ENCODE measurements around the gene PROX1. TPM values are rescaled to one million over a fixed set of nuclear protein-coding genes. Genes with fewer than 3 reads are reported as not detected.

Gene PROX1, protein sequence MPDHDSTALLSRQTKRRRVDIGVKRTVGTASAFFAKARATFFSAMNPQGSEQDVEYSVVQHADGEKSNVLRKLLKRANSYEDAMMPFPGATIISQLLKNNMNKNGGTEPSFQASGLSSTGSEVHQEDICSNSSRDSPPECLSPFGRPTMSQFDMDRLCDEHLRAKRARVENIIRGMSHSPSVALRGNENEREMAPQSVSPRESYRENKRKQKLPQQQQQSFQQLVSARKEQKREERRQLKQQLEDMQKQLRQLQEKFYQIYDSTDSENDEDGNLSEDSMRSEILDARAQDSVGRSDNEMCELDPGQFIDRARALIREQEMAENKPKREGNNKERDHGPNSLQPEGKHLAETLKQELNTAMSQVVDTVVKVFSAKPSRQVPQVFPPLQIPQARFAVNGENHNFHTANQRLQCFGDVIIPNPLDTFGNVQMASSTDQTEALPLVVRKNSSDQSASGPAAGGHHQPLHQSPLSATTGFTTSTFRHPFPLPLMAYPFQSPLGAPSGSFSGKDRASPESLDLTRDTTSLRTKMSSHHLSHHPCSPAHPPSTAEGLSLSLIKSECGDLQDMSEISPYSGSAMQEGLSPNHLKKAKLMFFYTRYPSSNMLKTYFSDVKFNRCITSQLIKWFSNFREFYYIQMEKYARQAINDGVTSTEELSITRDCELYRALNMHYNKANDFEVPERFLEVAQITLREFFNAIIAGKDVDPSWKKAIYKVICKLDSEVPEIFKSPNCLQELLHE
- 56.4 and 112 TPM in 2 replicates for total RNA-seq

DNA sequence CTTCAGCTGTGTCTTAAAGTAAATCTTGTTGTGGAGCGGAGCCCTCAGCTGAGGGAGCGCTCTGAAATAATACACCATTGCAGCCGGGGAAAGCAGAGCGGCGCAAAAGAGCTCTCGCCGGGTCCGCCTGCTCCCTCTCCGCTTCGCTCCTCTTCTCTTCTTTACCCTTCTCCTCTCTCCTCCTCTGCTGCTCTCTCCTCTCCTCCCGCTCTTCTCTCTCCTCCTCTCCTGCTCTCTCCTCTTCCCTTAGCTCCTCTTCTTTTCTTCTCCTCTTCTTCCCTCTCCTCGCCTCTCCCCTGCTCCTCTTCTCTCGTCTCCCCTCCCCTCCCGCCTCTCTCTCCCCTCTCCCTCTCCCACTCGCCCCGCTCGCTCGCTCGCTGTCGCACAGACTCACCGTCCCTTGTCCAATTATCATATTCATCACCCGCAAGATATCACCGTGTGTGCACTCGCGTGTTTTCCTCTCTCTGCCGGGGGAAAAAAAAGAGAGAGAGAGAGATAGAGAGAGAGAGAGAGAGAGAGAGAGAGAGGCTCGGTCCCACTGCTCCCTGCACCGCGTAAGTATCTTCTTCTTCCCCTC is at the start of gene PROX1:
TSS of gene PROX1 (plus strand) at position 47 of the 580 bp plus-strand sequence. CDS start 8,563 bp downstream, outside the sequence.
- no peak for DNase-seq (ENCODE audit: low read depth in 2 of 2)

DNA sequence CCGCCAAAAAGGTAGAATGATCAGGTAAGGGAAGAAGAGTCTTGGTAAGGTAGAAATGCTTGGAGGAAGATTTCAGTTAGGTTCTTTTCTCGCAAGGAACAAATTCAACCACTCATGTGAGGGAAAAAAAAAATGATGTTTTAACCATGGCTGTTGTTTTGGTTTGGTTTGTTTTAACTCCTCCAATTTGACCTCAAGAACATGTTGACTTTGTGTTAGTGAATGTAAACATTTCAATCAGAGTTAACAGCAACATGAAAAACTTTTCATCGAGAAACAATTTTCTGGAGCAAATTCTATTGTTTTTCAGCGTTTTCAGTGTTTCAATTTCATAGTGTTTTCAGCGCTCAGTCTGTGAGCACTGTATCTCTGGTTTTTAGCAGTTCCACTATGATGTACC is 49.0 kb upstream of the PROX1 start:
- no peak for DNase-seq (ENCODE audit: low read depth in 2 of 2)

DNA sequence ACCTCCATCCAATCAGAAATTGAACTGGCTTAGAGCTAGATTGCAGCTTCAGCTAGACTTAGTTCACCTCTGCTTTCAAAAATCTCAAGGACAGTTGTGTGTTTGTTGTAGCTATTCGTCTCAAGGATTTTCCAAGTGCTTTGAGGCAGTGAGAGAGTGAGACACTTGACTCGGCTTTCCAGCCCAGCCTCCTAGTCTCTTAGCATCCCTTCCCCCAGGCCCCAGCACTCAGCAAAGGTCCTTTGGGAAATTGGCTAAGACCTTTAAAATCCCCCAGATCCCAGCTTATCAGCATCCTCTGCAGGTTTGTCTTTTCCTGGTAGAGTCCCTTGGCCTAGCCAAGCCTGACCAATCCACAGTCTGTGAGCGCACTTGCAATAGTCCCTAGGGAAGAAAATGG is 47.9 kb upstream of the PROX1 start:
- no peak for DNase-seq (ENCODE audit: low read depth in 2 of 2)

DNA sequence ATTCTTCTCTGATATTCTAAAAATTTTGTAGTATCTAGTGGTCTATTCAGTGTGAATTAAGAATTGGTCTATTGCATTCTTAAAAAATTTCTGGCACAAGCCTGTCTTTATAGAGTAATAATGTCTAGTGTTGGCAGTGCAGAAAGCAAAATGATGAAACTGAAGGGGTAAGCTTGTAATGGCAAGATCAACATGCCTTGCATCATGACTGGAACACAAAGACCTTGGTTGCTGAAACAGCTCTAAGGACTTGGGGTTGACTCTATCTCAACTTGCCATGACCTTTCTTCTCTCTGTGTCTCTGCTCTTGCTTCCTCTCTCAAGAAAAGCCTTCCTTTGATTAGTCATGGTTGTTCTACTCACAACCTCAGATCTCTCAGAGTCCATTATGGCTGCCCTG is 46.8 kb upstream of the PROX1 start:
- DNase-seq (ENCODE audit: low read depth in 2 of 2), result no peak

DNA sequence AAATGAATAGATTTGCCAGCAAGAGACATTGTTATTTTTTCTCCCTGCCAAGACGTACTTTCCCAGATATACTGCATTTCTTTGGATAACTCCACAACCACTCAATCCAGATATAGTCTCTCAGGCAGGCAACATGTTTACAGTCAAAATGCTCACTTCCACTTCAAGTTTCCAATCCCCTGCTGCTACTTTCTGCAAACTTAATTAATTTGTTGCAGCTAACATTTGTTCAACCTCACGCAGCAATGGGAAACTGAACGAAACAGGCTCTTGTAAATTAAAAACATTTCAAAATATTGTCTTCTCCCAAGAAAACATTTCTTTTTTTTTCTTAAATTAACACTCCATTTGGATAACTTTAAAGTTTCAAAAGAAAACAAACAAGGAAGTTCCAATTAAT is 45.7 kb upstream of the PROX1 start:
- DNase-seq (ENCODE audit: low read depth in 2 of 2), result no peak

DNA sequence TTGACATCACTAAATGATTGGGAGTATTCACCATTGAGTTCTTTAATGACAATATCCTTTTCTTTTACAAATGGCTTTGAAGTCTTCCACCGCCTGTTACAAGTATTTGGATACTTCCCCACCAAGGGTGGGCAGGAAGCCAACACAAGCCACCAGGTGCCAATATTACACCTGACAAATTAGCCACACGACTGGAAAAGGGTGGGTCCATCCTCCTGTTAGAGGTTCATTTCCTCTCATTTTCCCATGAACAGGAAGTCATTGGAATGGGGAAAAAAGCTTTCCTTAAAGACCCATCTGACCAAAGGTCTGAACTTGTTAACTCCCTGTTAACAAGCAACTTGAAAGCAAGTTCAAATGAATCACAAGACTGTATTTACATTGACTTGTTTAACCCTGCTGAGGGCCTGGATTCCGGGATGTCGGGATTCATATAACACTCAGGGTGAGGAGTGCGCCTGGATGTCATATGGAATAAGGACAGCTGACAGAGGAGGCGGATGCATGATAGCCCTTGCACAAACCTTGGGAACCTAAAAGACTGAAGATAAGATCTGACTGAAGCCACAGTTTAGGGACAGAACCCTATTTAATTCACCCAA is 40.5 kb upstream of the PROX1 start:
- no peak for DNase-seq (ENCODE audit: low read depth in 2 of 2)

DNA sequence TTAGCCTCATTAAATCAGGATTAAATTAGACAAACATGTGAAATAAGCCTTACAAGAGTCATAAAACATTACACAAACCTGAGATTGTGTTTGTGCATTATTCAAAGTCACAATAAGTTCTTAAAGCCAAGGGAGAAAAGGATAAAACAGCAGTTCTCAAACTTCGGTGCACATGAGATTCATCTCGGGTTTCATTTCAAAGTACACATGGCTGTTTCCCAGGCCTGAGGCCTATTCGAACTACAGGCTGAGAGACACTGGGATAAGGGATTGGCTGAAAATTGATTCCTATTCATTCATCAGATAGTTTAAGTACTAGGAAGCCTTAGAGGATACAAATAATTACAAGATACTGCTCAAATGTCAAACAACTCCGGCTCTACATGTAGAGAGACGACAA is 35.9 kb upstream of the PROX1 start:
- DNase-seq (ENCODE audit: low read depth in 2 of 2), result no peak

DNA sequence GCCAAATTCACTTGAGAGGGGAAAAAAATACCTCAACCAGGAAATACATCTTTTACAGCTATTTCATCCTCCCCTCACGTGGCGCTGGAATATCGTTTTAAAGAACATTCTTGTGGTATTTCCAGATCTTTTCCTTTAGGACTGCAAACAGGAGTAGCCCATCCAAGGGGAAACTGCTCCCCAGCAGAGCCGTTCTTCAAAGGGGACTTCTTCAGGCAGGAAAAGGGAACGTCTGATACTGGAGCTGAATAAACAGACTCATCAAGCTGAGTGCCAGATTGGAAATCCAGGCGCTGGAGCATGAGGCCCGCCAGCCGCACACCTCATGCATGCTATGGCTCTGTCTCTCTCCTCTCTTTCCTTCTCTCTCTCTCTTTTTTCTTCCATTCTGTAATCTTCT is 34.0 kb upstream of the PROX1 start:
- peak; percentile 40 to 48 for DNase-seq (ENCODE audit: low read depth in 2 of 2)

DNA sequence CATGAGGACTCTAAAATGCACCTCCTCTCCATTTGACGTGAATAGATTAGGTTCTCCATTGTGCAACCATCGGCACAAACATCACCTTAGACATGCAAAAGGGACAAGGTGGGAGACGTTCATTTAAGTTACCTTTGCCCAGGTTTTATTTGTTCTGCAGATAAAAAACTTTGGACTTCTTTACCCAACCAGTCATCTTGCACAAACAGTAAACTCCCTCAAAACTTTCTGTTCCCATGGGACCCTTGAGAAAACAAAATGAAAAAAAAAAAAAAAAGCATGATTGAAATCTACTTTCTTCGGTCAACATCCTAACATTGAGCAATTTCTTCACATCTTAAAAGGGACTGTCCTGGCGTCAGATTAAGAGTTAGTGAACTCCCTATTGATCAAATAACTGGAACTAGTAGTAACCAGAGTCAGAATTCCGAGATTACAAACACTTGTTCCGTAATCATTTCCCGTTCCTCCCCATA is 31.4 kb upstream of the PROX1 start:
- DNase-seq (ENCODE audit: low read depth in 2 of 2), result no peak

DNA sequence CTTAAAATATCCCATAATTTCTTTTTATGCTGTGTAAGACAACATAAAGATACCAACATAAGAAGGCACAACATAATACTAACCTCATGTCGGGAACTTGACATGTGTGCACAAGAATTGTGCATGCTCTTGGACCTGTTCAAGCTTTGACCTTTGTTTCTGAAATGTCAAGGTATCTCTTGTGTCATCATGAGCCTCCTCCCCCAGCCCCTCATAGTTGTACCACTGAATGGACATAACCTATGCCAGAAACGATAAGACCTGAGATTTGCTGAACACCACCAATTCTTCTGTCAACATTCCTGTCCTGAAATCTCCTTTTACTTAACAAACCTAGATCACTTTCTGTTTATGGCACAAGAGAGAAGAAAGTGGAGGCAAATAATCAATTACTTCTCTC is 29.4 kb upstream of the PROX1 start:
- DNase-seq (ENCODE audit: low read depth in 2 of 2), result no peak

DNA sequence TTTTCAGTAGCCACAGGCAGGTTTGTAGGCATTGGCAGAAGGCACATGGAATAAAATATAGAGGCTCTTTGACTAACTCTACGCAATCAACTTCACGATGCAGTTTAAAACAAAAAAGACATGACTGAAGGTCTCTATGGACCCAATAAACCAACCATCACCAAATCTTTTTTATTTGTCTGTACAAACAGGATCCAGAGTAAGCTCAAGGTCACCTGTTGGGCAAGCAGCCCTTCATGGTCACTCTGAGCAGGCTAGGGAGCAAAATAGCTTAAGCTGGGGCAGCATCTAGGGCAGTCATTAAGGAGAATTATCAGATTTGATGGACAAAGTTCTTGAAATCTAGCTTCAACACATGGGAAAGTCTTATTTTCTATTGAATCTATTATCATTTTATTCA is 26.8 kb upstream of the PROX1 start:
- no peak for DNase-seq (ENCODE audit: low read depth in 2 of 2)

DNA sequence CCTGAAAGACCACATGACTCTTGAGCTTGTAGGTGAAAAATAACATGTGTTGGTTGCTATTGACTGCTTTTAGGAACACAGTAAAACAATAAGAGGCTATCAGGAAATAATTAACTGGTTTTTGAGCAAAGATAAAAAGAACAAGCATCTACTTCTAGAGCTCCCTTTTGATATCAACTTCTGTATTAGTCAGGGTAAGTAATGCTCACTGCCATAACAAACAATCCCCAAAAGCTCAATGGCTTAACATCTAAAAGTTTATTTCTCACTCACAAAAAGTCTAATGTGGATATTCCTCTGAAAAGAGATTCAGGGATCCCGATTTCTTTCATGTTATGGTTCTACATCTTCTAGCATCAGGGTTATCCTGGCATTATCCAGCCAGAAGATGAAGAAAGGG is 25.3 kb upstream of the PROX1 start:
- DNase-seq (ENCODE audit: low read depth in 2 of 2), result no peak

DNA sequence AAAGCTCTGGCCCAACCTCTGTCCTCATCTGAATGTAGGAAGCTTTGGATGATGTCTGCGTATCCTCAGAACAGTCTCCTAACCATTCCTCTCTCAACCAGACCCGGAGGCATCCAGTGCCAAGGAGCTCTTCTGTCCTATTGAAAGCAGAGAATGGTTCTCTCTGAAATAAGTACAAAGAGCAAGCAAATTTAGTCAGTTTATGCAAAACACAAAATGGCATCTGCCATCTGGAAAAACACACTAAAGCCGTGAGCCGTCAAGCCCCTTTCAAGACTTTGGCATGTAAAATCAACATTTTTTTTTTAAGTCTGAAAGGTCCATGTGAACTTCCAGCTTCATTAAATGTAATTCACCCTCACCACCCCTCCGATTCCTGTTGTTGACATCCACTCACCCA is 21.7 kb upstream of the PROX1 start:
- DNase-seq (ENCODE audit: low read depth in 2 of 2), result no peak

DNA sequence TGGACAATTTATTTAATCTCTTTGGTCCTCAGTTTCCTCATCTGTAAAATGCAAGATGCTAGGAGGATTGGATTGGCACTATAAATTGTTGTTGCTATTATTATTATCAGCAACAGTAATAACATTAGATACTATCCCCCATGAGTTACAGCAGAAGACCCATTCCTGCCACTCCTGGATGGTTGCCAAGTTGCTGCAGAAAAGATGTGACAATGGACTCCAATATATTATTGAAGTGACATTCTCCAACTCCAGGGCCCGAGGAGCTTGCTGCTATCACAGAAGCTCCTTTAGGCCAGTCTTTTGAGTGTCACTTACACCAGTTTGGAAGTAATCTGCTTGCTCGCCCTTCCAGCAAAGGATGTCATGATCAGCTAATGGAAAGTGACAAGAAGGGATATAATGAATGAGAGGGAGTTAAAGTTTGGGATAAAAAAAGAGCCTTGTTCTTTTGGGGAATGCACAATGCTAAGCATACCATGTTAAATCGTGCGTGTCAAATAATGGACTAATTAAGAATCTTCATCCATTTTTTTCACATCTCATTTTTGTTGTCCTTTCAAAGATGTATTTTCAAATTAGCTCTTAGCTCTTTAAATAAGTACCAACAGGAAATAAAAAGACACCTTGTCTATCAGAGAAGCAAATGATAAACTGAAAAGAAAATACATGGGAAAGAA is 19.5 kb upstream of the PROX1 start:
- DNase-seq (ENCODE audit: low read depth in 2 of 2), result no peak

DNA sequence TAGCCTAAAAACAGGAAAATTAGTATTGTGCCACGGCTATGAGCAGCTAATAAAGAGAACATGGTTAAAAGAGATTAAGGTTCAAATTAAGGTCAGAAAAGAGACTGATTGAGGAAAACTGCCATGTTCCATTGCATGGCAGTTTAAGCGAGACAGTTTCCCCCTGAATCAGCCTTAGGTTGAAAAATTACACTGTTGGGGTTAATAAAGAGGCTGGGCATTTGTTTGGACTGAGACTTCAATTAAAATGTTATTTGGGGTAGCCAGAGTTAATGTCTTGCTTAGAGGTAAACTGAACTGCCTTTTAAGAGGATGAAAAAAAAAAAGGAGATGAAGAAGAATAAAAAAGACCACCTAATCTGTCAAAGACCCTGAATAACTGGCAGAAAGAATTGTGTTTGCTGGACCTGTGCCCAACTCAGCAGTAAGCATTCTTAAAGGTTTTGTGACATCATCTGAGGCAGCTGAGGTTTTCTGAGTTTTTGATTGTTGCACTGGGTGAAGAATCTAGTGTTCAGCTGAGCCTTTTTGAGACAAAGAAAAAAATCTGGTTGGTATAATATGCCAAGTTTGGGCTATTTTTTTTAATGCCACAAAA is 17.7 kb upstream of the PROX1 start:
- no peak for DNase-seq (ENCODE audit: low read depth in 2 of 2)

DNA sequence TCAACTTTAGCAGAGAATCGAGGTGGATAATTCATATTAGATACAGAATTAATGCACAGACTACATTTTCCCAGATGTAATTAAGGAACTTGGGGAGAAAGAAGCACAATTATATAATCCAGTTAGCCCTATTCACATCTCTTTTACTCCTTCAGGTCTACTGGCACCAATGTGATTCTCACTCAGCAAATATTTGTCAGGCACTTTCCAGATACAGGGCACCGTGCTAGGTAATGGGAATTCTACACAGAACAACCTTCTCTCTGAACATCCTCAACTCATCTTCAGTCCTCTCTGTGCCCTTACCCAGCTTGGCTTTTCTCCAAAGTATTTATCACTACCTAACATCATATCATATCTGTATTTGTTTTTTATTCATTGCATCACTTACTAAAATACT is 15.6 kb upstream of the PROX1 start:
- no peak for DNase-seq (ENCODE audit: low read depth in 2 of 2)

DNA sequence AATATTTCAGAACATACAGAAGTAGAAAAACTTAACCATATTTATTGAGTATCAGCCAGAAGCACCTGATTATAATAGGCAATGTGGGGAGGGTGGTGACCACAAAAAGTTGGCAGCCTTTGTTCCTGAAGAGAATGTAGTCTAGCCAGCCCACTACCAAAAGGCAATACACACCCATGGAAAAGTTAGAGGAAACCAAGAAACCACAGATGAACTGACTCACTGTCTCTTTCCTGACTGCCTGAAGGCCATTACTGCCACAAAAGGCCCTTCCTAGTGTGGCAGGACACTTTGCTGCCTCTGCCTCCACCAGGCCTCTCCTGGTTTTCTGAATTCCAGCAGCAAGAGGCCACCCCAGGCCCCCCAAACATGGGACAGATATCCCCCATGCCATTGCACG is 14.6 kb upstream of the PROX1 start:
- DNase-seq (ENCODE audit: low read depth in 2 of 2), result peak in 1 of 2 donors; percentile 56

DNA sequence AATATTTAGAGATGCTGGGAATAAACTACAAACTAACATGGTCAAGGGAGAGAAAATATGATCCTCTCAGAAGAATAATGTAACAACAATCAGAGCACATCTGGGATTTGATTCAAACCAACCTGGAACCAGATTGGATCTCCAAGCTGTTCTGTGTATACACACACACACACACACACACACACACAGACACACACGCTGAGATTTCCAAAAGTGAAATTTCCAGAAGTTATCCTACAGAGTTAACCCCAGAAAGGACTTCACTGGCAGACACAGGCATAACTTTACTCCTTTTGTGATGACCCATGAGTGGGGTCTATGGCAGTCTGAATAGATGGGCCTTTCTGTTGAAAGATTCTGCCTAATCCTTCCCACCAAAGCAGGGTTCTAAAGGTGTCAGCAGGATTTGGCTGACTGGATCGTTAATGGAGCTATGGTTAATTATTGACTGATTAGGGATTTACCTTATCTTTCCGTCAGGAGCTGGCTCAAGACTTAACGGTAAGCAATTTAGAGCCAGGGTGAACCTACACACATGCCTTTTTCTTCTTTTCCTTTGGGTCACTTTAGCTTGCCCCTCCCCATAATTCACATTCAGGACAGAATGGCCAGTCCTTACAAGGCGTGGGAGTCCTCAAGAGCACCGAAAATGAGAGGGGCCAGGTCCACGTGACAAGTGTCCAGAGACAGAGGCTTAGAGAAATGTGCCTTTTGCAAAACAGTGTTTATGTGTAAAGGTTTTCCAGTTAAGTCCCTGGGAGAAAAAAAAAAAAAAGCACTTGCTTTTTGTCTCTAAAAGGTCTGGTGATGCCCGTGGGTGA is 10.9 kb upstream of the PROX1 start:
- DNase-seq (ENCODE audit: low read depth in 2 of 2), result no peak

DNA sequence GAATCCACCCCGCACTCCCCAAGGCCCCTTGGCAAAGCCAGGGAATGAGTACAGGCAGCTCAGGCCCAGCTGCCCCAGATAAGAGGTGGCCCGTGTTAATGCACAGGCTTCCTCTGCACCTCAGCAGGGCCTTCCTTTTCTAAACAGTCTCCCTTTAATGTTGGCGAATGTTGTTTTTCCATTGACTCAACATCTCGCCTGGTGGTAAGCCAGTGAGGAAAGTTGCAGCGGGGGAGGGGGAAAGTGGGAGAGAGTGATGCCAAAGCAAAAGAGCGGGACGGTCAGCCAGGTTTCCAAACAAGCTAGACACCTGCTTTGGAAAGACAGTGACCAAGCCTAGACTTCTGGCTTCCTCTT is 10.3 kb upstream of the PROX1 start:
- peak; percentile 97 to 98 for DNase-seq (ENCODE audit: low read depth in 2 of 2)

DNA sequence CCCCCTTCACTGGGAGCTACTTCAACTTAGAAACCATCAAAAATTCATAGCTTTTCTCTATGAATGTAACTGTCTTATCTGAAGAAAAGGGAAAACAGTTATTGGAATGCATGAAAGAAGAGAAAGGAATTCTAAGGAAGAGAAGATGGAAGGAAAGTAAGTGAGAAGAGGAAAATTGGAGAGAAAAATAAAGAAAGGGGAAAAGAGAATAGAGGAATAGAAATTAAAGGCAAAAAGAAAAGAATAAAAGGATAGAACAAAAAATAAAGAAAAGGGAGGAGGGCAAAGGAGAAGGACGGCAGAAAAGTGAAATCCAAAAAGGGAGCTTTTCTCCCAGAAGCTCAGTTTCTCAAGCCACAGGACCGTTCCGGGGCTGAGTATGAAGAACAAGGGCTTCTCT is 9.9 kb upstream of the PROX1 start:
- no peak for DNase-seq (ENCODE audit: low read depth in 2 of 2)
